Ovary (tissue), 9 donors: ENCODE measurements around the gene TIMP1. TPM values are rescaled to one million over a fixed set of nuclear protein-coding genes. Genes with fewer than 3 reads are reported as not detected.
A peak's percentile ranks its signal among the peaks of the same experiment; 100 is the strongest.

ENCODE experiments used
- DNase-seq, 5 donors: peaks; one replicate each; pipeline ENCODE4 v3.0.0-alpha.2; 2019 to 2020
- H3K27ac ChIP-seq, 2 donors: fragments of 200-600 bp; one replicate each; pipeline versions ENCODE4 v1.5.1 to v1.8.0; 2019 to 2022
- H3K27me3 ChIP-seq: fragments of 200-600 bp; one replicate; pipeline ENCODE4 v1.8.0; 2022
- H3K36me3 ChIP-seq: fragments of 200-600 bp; sonication (generic); one replicate; pipeline ENCODE4 v1.5.1; 2019
- H3K4me1 ChIP-seq: one replicate; pipeline ENCODE4 v1.8.1; 2013; ENCODE audit warnings: mild to moderate bottlenecking, moderate library complexity; ENCODE audit not compliant: insufficient read depth
- H3K4me3 ChIP-seq: fragments of 200-600 bp; sonication (generic); one replicate; pipeline ENCODE4 v1.5.1; 2017
- H3K9me3 ChIP-seq, 2 donors: fragments of 200-600 bp in 1 of 2; sonication (generic) in 1 of 2; one replicate each; pipeline versions ENCODE4 v1.5.1 to v1.8.1; 2013 to 2019; ENCODE audit warnings: mild to moderate bottlenecking in 1 of 2, moderate library complexity in 1 of 2
- CTCF ChIP-seq, 3 donors: fragments of 450-650 bp in 2 of 3; fragments of 200-600 bp in 1 of 3; IDR thresholded peaks; one replicate each; pipeline versions ENCODE4 v1.5.1 to v1.8.0; 2016 to 2022; ENCODE audit warnings: antibody characterized with exemption in 3 of 3, mild to moderate bottlenecking in 1 of 3
- EP300 ChIP-seq: sonication (generic); formaldehyde crosslinking; IDR thresholded peaks from one replicate; pipeline ENCODE4 v1.6.1; 2017; ENCODE audit warnings: antibody characterized with exemption
- POLR2A ChIP-seq: fragments of 450-650 bp; IDR thresholded peaks from one replicate; pipeline ENCODE4 v1.6.1; 2017; ENCODE audit warnings: antibody characterized with exemption, mild to moderate bottlenecking, moderate library complexity
- WGBS, 3 donors: extraction: QIAGEN DNeasy Blood & Tissue Kit in 1 of 3; methylation state at CpG; one replicate each; pipeline versions ENCODE4 v1.1.5 to v1.1.7; 2013 to 2017; 5-methylcytosine and 5-hydroxymethylcytosine counted together
- intact Hi-C, 4 donors: fragments of 100-400 bp; cut with DNase I; formaldehyde crosslinking; loops; one replicate each; pipeline versions ENCODE4 v1.11.0 to v1.15.1; 2022 to 2023
- polyA plus RNA-seq, 2 donors: library from polyadenylated mRNA; stranded (reverse); fragments of 200-250 nt in 1 of 2; fragments of 350-450 nt in 1 of 2; fragmentation: Illumina TruSeq in 1 of 2; extraction: RNeasy Lipid Tissue Mini Kit (QIAGEN cat#74804) in 1 of 2; gene quantifications; one replicate each; pipeline ENCODE4 v1.2.3, GENCODE V29; 2013 to 2014
- total RNA-seq, 7 donors: library from RNA; depleted of rRNA in 2 of 7; stranded (reverse); fragments of >200 nt in 2 of 7; fragmentation: NEBNext Ultra II Directional in 3 of 7; extraction: Animal tissue kit (Norgen Biotek cat#: 25700) in 3 of 7; gene quantifications; one replicate each; pipeline versions ENCODE4 v1.1.0 to v1.2.4, GENCODE V29; 2016 to 2023
- donor health status: DM: no; HTN: no; CAD: no; lungs with moderate emphysema.
- donor health status: DM: no; HTN: no; CAD: no.
- donor health status: Bipolar disorder and iron deficiency.
- donor health status: DM: yes; HTN: yes; CAD: no.
- donor health status: DM: no; HTN: no; CAD: no.
- donor health status: DM: yes; HTN: yes; CAD: no.

Gene TIMP1
- total and polyA plus RNA-seq, 9 donors, result 247 to 1,380 (median 617) TPM

GRCh38 chrX:47543496-47543895, 38.7 kb upstream of the TIMP1 start:
- Histone ChIP-seq H3K4me3 (no peak overlapping the region), H3K27ac (no peak overlapping the region), H3K4me1 (no peaks in the 10 kb centered on the region), H3K36me3 (no peaks in the 10 kb centered on the region), H3K27me3 (no peaks in the 10 kb centered on the region), H3K9me3 (no peaks in the 10 kb centered on the region)
- TF ChIP-seq CTCF (IDR thresholded peaks at IDR 0.05) (no peak), EP300 (no peak), POLR2A (no peak)
- WGBS, 3 donors, result 87 to 95% (median 90%) methylated on average over 5 of the region's 5 CpGs
- intact Hi-C loops, result no loop called here
- DNase-seq, result no peak

GRCh38 chrX:47556045-47556623, 26.1 kb upstream of the TIMP1 start:
- peak overlapping the region in 1 of 2 donors; percentile 79 for H3K27ac ChIP-seq
- H3K9me3 ChIP-seq, result no peaks in the 10 kb centered on the region
- intact Hi-C loops, result no loop called here
- H3K4me3 ChIP-seq, result peak overlapping the region; percentile 34
- no peaks in the 10 kb centered on the region for H3K27me3 ChIP-seq
- TF ChIP-seq POLR2A (peak; percentile 82), EP300 (no peak)
- no peaks in the 10 kb centered on the region for H3K36me3 ChIP-seq
- WGBS, 3 donors, result 22 to 36% (median 33%) methylated on average over 20 of the region's 20 CpGs
- DNase-seq, result peak; percentile 84 to 92 (median 89)
- H3K4me1 ChIP-seq, result peaks cover 2% of the 10 kb centered on the region

DNA sequence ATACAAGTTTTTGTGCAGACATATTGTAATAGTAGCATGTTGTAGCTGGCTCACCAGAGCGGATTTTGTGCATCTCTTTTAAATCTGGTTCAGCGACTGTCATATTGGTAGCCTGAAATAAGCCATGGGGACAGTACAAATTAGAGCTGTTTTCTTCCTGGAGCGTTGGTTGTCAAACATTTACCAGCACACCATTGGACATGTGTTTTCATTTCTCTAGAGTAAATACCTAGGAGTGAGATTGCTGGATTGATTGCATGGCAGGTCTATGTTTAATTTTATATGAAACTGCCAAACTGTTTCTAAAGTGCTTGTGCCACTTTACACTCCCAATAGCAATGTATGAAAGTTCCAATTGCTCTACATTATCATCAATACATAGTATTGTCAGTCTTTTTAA, 23.8 kb upstream of the TIMP1 start:
- Histone ChIP-seq H3K9me3 (no peaks in the 10 kb centered on the region), H3K4me3 (no peak overlapping the region), H3K36me3 (no peaks in the 10 kb centered on the region), H3K27me3 (no peaks in the 10 kb centered on the region), H3K4me1 (peaks cover 2% of the 10 kb centered on the region), H3K27ac (no peak overlapping the region)
- intact Hi-C loops, result no loop called here
- WGBS, 3 donors, result 89 to 91% (median 89%) methylated on average over 3 of the region's 3 CpGs
- no peak for TF ChIP-seq POLR2A
- TF ChIP-seq EP300, result no peak
- TF ChIP-seq CTCF (IDR thresholded peaks at IDR 0.05), result no peak
- DNase-seq, result no peak

DNA sequence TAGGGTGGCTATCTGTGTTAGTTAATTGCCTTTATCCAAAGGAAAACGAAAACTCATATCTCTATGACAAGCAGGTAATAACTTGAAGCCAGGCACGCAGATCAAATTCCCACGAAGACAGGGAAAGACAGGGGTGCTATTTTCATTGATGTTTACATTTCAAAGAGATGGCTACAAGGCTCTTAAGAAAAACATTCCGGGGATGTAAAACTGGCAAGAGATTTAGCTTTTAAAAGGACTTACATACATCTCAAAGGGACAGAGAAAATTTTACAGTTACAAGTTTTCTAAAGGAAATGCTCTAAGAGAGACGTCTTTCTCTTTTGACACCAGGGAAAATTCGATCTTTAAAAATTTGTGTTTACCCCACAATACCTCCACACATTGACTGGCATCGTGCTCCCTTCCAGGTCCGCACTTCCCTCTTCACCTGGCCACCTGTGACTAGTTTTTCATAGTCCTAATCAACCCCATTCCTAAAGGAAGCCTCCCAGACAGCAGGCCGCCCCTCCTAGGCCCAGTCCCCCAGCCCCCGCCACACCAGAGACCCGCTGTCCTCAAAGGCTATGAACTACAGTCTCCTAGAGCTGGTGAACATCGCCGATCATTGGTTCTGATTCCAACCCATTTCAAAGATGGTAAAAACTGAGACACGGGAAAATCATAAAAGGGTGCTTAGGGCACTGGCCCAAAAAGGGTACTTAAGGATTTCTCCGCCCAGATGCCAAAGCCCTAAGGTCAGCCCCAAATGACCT, 21.9 kb upstream of the TIMP1 start:
- peak in 1 of 5 donors; percentile 20 for DNase-seq
- intact Hi-C loops, result no loop called here
- Histone ChIP-seq H3K27ac (peak overlapping the region in 1 of 2 donors; percentile 44), H3K36me3 (no peaks in the 10 kb centered on the region), H3K27me3 (no peaks in the 10 kb centered on the region), H3K4me1 (peaks cover 2% of the 10 kb centered on the region), H3K9me3 (no peaks in the 10 kb centered on the region), H3K4me3 (peak overlapping the region; percentile 27)
- 25 to 47% (median 33%) methylated on average over 15 of the region's 15 CpGs for WGBS, 3 donors
- TF ChIP-seq POLR2A (no peak), EP300 (no peak), CTCF (IDR thresholded peaks at IDR 0.05) (no peak)
